Thyroid gland (tissue), 4 donors: ENCODE measurements around the gene EVPLL.

Experiments used
- CTCF ChIP-seq, 6 experiments: fragments of 200-600 bp in 3 of 6; fragments of 450-650 bp in 3 of 6; sonication (generic) in 3 of 6; IDR thresholded peaks; one replicate each; pipeline ENCODE4 v1.5.1; 2016 to 2019; ENCODE audit warnings: antibody characterized with exemption in 6 of 6, mild to moderate bottlenecking in 2 of 6, inconsistent platforms in 1 of 6, moderate library complexity in 1 of 6
- POLR2A ChIP-seq, 2 donors: fragments of 450-650 bp; IDR thresholded peaks; one replicate each; pipeline ENCODE4 v1.6.1; 2017; ENCODE audit warnings: antibody characterized with exemption in 2 of 2, mild to moderate bottlenecking in 2 of 2, moderate library complexity in 1 of 2

DNA sequence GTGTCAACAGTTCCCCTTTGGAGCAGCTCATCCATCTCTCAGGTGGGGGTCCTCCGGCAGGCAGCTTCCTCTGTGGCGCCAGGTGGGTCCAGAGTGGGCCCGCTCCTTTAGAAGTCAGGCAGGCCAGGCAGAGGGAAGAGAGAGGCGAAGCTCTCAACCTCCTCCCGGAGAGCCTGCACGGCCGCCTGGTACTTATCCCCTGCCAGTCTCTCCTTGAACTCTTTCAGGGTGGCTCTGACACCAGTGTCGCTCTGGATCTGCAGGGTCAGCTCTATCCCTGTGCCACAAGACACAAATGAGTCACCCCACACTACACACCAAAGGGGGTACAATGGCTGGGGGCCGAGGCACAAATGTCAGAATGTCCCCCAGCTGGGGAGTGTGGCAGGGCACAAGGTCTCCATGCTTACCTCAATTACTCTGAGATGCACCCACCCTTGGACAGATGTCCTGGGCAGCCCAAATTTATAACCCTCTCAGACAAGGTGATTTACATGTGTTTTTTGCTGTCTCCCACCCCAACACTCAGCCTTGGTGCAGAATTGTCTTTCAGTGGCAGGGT, 48.9 kb upstream of the EVPLL start:
- TF ChIP-seq CTCF (IDR thresholded peaks at IDR 0.05) (no peak), POLR2A (IDR thresholded peaks at IDR 0.05) (no peak)
